Nephron progenitor cell (in vitro differentiated cells): Measurements from ENCODE around the gene AGMO.

Experiments used
- DNase-seq: peaks from one replicate; pipeline ENCODE4 v3.0.0; 2021
- H3K27ac Mint-ChIP-seq: 2 replicates; pipeline ENCODE4 v1.8.0; 2021; ENCODE audit warnings: mild to moderate bottlenecking, moderate library complexity, mixed read lengths
- H3K27me3 Mint-ChIP-seq: 2 replicates; pipeline ENCODE4 v1.8.0; 2021; ENCODE audit warnings: mild to moderate bottlenecking, low read depth, mixed read lengths; ENCODE audit not compliant: poor library complexity
- H3K36me3 Mint-ChIP-seq: 2 replicates; pipeline ENCODE4 v1.8.0; 2021; ENCODE audit warnings: low read depth, mixed read lengths
- H3K4me1 Mint-ChIP-seq: 2 replicates; pipeline ENCODE4 v1.8.0; 2021; ENCODE audit warnings: mixed read lengths
- H3K4me3 Mint-ChIP-seq: 2 replicates; pipeline ENCODE4 v1.8.0; 2021; ENCODE audit warnings: mild to moderate bottlenecking, moderate library complexity, mixed read lengths
- H3K9me3 Mint-ChIP-seq: 2 replicates; pipeline ENCODE4 v1.8.0; 2021; ENCODE audit warnings: mild to moderate bottlenecking, moderate library complexity, mixed read lengths
- CTCF ChIP-seq: fragments of 200-600 bp; sonication (generic); IDR thresholded peaks from 2 replicates; pipeline ENCODE4 v1.5.0; 2021; ENCODE audit warnings: antibody characterized with exemption

The AGMO gene

GRCh38 chr7:15326044-15326644 is 235.7 kb downstream of the AGMO start:
- no peaks in the 10 kb centered on the region for H3K27me3 Mint-ChIP-seq
- H3K4me3 Mint-ChIP-seq = no peak overlapping the region
- no peak overlapping the region for H3K27ac Mint-ChIP-seq
- H3K36me3 Mint-ChIP-seq = no peaks in the 10 kb centered on the region
- H3K4me1 Mint-ChIP-seq = peaks cover 45% of the 10 kb centered on the region
- peaks cover 3% of the 10 kb centered on the region for H3K9me3 Mint-ChIP-seq
- peak; percentile 55 for TF ChIP-seq CTCF
- DNase-seq = no peak

- Mint-ChIP-seq H3K27ac (no peak overlapping the region), H3K9me3 (peaks cover 3% of the 10 kb centered on the region), H3K4me3 (no peak overlapping the region), H3K27me3 (no peaks in the 10 kb centered on the region), H3K4me1 (peaks cover 22% of the 10 kb centered on the region), H3K36me3 (no peaks in the 10 kb centered on the region)
- no peak for DNase-seq
- no peak for TF ChIP-seq CTCF
These were observed 238.3 kb downstream of the AGMO start for GRCh38 chr7:15323550-15323949.

GRCh38 chr7:15317215-15317614 is 244.6 kb downstream of the AGMO start:
- DNase-seq = no peak
- no peak for TF ChIP-seq CTCF
- Mint-ChIP-seq H3K36me3 (no peaks in the 10 kb centered on the region), H3K9me3 (peaks cover 8% of the 10 kb centered on the region), H3K4me1 (peaks cover under 1% of the 10 kb centered on the region), H3K4me3 (no peak overlapping the region), H3K27ac (no peak overlapping the region), H3K27me3 (no peaks in the 10 kb centered on the region)

GRCh38 chr7:15315678-15316077 is 246.1 kb downstream of the AGMO start:
- peaks cover 19% of the 10 kb centered on the region for H3K9me3 Mint-ChIP-seq
- DNase-seq = no peak
- no peak overlapping the region for H3K4me3 Mint-ChIP-seq
- TF ChIP-seq CTCF = no peak
- peaks cover 4% of the 10 kb centered on the region for H3K4me1 Mint-ChIP-seq
- H3K27ac Mint-ChIP-seq = no peak overlapping the region
- H3K27me3 Mint-ChIP-seq = no peaks in the 10 kb centered on the region
- H3K36me3 Mint-ChIP-seq = peaks cover 4% of the 10 kb centered on the region

GRCh38 chr7:15314922-15315321 is 246.9 kb downstream of the AGMO start:
- Mint-ChIP-seq H3K36me3 (peaks cover 4% of the 10 kb centered on the region), H3K9me3 (peaks cover 19% of the 10 kb centered on the region), H3K4me1 (peaks cover 4% of the 10 kb centered on the region), H3K4me3 (no peak overlapping the region), H3K27ac (no peak overlapping the region), H3K27me3 (no peaks in the 10 kb centered on the region)
- no peak for TF ChIP-seq CTCF
- no peak for DNase-seq

GRCh38 chr7:15313361-15313760 is 248.5 kb downstream of the AGMO start:
- peaks cover 19% of the 10 kb centered on the region for H3K9me3 Mint-ChIP-seq

More at GRCh38 chr7:15313361-15313760, 248.5 kb downstream of the AGMO start:
- H3K27ac Mint-ChIP-seq = no peak overlapping the region
- no peaks in the 10 kb centered on the region for H3K27me3 Mint-ChIP-seq
- TF ChIP-seq CTCF = no peak
- no peak overlapping the region for H3K4me3 Mint-ChIP-seq
- peaks cover 4% of the 10 kb centered on the region for H3K4me1 Mint-ChIP-seq
- no peak for DNase-seq
- peaks cover 4% of the 10 kb centered on the region for H3K36me3 Mint-ChIP-seq
